ENCODE data around the gene APOL6.

Gene APOL6

GRCh38 chr22:35649636-35650250 is 1.5 kb downstream of the APOL6 start:
- H2BK15ac ChIP-seq (ENCODE audit: low read depth, poor library complexity, severe bottlenecking) = no peak overlapping the region
- no peak overlapping the region for H2BK5ac ChIP-seq (ENCODE audit: low read depth, low read length, poor library complexity, severe bottlenecking)

GRCh38 chr22:35651085-35651484 is 2.8 kb downstream of the APOL6 start:
- Histone ChIP-seq H4K8ac (ENCODE audit: low read length) (no peak overlapping the region), H3K79me1 (replicated peaks; ENCODE audit: low read length, poor library complexity, severe bottlenecking) (peaks cover 15% of the 10 kb centered on the region), H3K14ac (ENCODE audit: low read length in 2 of 2) (no peak overlapping the region), H2AFZ (ENCODE audit: low read depth, low read length) (no peak overlapping the region), H2AK5ac (ENCODE audit: low read length, severe bottlenecking) (no peak overlapping the region), H3K27ac (ENCODE audit: low read length, poor library complexity, severe bottlenecking) (no peak overlapping the region), H4K91ac (ENCODE audit: low read length) (no peak overlapping the region), H3K27me3 (ENCODE audit: control insufficient read depth in 1 of 2, insufficient read depth in 1 of 2, low read length in 2 of 2) (no peaks in the 10 kb centered on the region), H2BK15ac (ENCODE audit: low read depth, poor library complexity, severe bottlenecking) (no peak overlapping the region), H3K36me3 (ENCODE audit: control insufficient read depth in 1 of 2, insufficient read depth in 2 of 2, low read depth in 1 of 2, low read length in 2 of 2) (peaks cover 0 to 4% of the 10 kb centered on the region in 2 experiments), H2BK120ac (ENCODE audit: low read depth, low read length) (no peak overlapping the region), H3K18ac (ENCODE audit: low read depth in 1 of 2, low read length in 2 of 2) (peak overlapping the region in 1 of 2 experiments; percentile 57), H3K4me3 (ENCODE audit: insufficient read depth in 1 of 2, low read depth in 1 of 2, low read length in 2 of 2) (no peak overlapping the region), H3K9ac (ENCODE audit: low read length) (no peak overlapping the region), H2BK12ac (ENCODE audit: low read length in 2 of 2) (no peak overlapping the region), H3K23ac (ENCODE audit: low read length in 2 of 2) (no peak overlapping the region), H3K4me1 (ENCODE audit: control insufficient read depth, insufficient read depth, low read depth, low read length) (peaks cover 13% of the 10 kb centered on the region), H2BK5ac (ENCODE audit: low read depth, low read length, poor library complexity, severe bottlenecking) (no peak overlapping the region), H3K9me3 (ENCODE audit: control insufficient read depth, low read length) (peaks cover 3% of the 10 kb centered on the region), H3K4me2 (ENCODE audit: low read length, poor library complexity, severe bottlenecking) (no peak overlapping the region), H3K4ac (ENCODE audit: low read depth in 1 of 2, low read length in 2 of 2) (no peak overlapping the region)
- DNase-seq = no peak
- WGBS = 97% methylated on average over 7 of the region's 7 CpGs

More at GRCh38 chr22:35649636-35650250, 1.5 kb downstream of the APOL6 start:
- 95% methylated on average over 6 of the region's 7 CpGs for WGBS
- peak overlapping the region in 1 of 2 experiments; percentile 88 for H3K4me3 ChIP-seq (ENCODE audit: insufficient read depth in 1 of 2, low read depth in 1 of 2, low read length in 2 of 2)
- H3K9me3 ChIP-seq (ENCODE audit: control insufficient read depth, low read length) = no peaks in the 10 kb centered on the region
- no peak overlapping the region for H3K27ac ChIP-seq (ENCODE audit: low read length, poor library complexity, severe bottlenecking)
- no peaks in the 10 kb centered on the region for H3K27me3 ChIP-seq (ENCODE audit: control insufficient read depth in 1 of 2, insufficient read depth in 1 of 2, low read length in 2 of 2)
- no peaks in the 10 kb centered on the region for H3K36me3 ChIP-seq (ENCODE audit: control insufficient read depth in 1 of 2, insufficient read depth in 2 of 2, low read depth in 1 of 2, low read length in 2 of 2)
- H3K4me2 ChIP-seq (ENCODE audit: low read length, poor library complexity, severe bottlenecking) = no peak overlapping the region
- peaks cover 15% of the 10 kb centered on the region for H3K79me1 ChIP-seq (replicated peaks; ENCODE audit: low read length, poor library complexity, severe bottlenecking)
- H3K4ac ChIP-seq (ENCODE audit: low read depth in 1 of 2, low read length in 2 of 2) = no peak overlapping the region
- H3K23ac ChIP-seq (ENCODE audit: low read length in 2 of 2) = no peak overlapping the region
- peak overlapping the region; percentile 98 for H3K9ac ChIP-seq (ENCODE audit: low read length)
- peak overlapping the region; percentile 63 for H4K8ac ChIP-seq (ENCODE audit: low read length)
- DNase-seq = no peak
- H3K14ac ChIP-seq (ENCODE audit: low read length in 2 of 2) = peak overlapping the region in 1 of 2 experiments; percentile 1
- H3K18ac ChIP-seq (ENCODE audit: low read depth in 1 of 2, low read length in 2 of 2) = peak overlapping the region; percentile 8 to 16
- peak overlapping the region; percentile 37 for H2BK120ac ChIP-seq (ENCODE audit: low read depth, low read length)
- H2AK5ac ChIP-seq (ENCODE audit: low read length, severe bottlenecking) = peak overlapping the region; percentile 35
- H4K91ac ChIP-seq (ENCODE audit: low read length) = no peak overlapping the region
- peaks cover 17% of the 10 kb centered on the region for H3K4me1 ChIP-seq (ENCODE audit: control insufficient read depth, insufficient read depth, low read depth, low read length)
- H2AFZ ChIP-seq (ENCODE audit: low read depth, low read length) = no peak overlapping the region
- H2BK12ac ChIP-seq (ENCODE audit: low read length in 2 of 2) = no peak overlapping the region

GRCh38 chr22:35653824-35654223 is 5.6 kb downstream of the APOL6 start:
- no peak overlapping the region for H3K9ac ChIP-seq (ENCODE audit: low read length)
- no peak overlapping the region for H3K14ac ChIP-seq (ENCODE audit: low read length in 2 of 2)
- no peak overlapping the region for H2BK120ac ChIP-seq (ENCODE audit: low read depth, low read length)
- H3K9me3 ChIP-seq (ENCODE audit: control insufficient read depth, low read length) = peaks cover 6% of the 10 kb centered on the region
- WGBS = 86% methylated on average over 1 of the region's 1 CpG
- no peak overlapping the region for H3K4me3 ChIP-seq (ENCODE audit: insufficient read depth in 1 of 2, low read depth in 1 of 2, low read length in 2 of 2)
- no peak overlapping the region for H3K23ac ChIP-seq (ENCODE audit: low read length in 2 of 2)
- no peak for DNase-seq
- peaks cover 6% of the 10 kb centered on the region for H3K4me1 ChIP-seq (ENCODE audit: control insufficient read depth, insufficient read depth, low read depth, low read length)
- H2BK12ac ChIP-seq (ENCODE audit: low read length in 2 of 2) = no peak overlapping the region
- H2AK5ac ChIP-seq (ENCODE audit: low read length, severe bottlenecking) = no peak overlapping the region
- H2BK15ac ChIP-seq (ENCODE audit: low read depth, poor library complexity, severe bottlenecking) = no peak overlapping the region
- H3K4ac ChIP-seq (ENCODE audit: low read depth in 1 of 2, low read length in 2 of 2) = no peak overlapping the region
- peaks cover 17% of the 10 kb centered on the region for H3K79me1 ChIP-seq (replicated peaks; ENCODE audit: low read length, poor library complexity, severe bottlenecking)
- H3K27me3 ChIP-seq (ENCODE audit: control insufficient read depth in 1 of 2, insufficient read depth in 1 of 2, low read length in 2 of 2) = no peaks in the 10 kb centered on the region
- H3K36me3 ChIP-seq (ENCODE audit: control insufficient read depth in 1 of 2, insufficient read depth in 2 of 2, low read depth in 1 of 2, low read length in 2 of 2) = peaks cover 3 to 32% of the 10 kb centered on the region in 2 experiments
- no peak overlapping the region for H4K91ac ChIP-seq (ENCODE audit: low read length)
- no peak overlapping the region for H4K8ac ChIP-seq (ENCODE audit: low read length)
- H2AFZ ChIP-seq (ENCODE audit: low read depth, low read length) = no peak overlapping the region
- no peak overlapping the region for H3K27ac ChIP-seq (ENCODE audit: low read length, poor library complexity, severe bottlenecking)
- no peak overlapping the region for H3K4me2 ChIP-seq (ENCODE audit: low read length, poor library complexity, severe bottlenecking)
- no peak overlapping the region for H2BK5ac ChIP-seq (ENCODE audit: low read depth, low read length, poor library complexity, severe bottlenecking)
- no peak overlapping the region for H3K18ac ChIP-seq (ENCODE audit: low read depth in 1 of 2, low read length in 2 of 2)

- Histone ChIP-seq H3K4me2 (ENCODE audit: low read length, poor library complexity, severe bottlenecking) (no peak overlapping the region), H2BK12ac (ENCODE audit: low read length in 2 of 2) (no peak overlapping the region), H3K27me3 (ENCODE audit: control insufficient read depth in 1 of 2, insufficient read depth in 1 of 2, low read length in 2 of 2) (no peaks in the 10 kb centered on the region), H3K4me3 (ENCODE audit: insufficient read depth in 1 of 2, low read depth in 1 of 2, low read length in 2 of 2) (no peak overlapping the region), H2BK120ac (ENCODE audit: low read depth, low read length) (no peak overlapping the region), H3K9me3 (ENCODE audit: control insufficient read depth, low read length) (peaks cover 12% of the 10 kb centered on the region), H3K79me1 (replicated peaks; ENCODE audit: low read length, poor library complexity, severe bottlenecking) (peaks cover 8% of the 10 kb centered on the region), H3K23ac (ENCODE audit: low read length in 2 of 2) (no peak overlapping the region), H2BK5ac (ENCODE audit: low read depth, low read length, poor library complexity, severe bottlenecking) (no peak overlapping the region), H3K27ac (ENCODE audit: low read length, poor library complexity, severe bottlenecking) (no peak overlapping the region), H3K36me3 (ENCODE audit: control insufficient read depth in 1 of 2, insufficient read depth in 2 of 2, low read depth in 1 of 2, low read length in 2 of 2) (peaks cover 13 to 53% of the 10 kb centered on the region in 2 experiments), H3K4ac (ENCODE audit: low read depth in 1 of 2, low read length in 2 of 2) (no peak overlapping the region), H3K18ac (ENCODE audit: low read depth in 1 of 2, low read length in 2 of 2) (peak overlapping the region in 1 of 2 experiments; percentile 29), H2AFZ (ENCODE audit: low read depth, low read length) (no peak overlapping the region), H2AK5ac (ENCODE audit: low read length, severe bottlenecking) (no peak overlapping the region), H4K91ac (ENCODE audit: low read length) (no peak overlapping the region), H3K4me1 (ENCODE audit: control insufficient read depth, insufficient read depth, low read depth, low read length) (no peaks in the 10 kb centered on the region), H4K8ac (ENCODE audit: low read length) (no peak overlapping the region), H3K14ac (ENCODE audit: low read length in 2 of 2) (no peak overlapping the region), H3K9ac (ENCODE audit: low read length) (no peak overlapping the region), H2BK15ac (ENCODE audit: low read depth, poor library complexity, severe bottlenecking) (no peak overlapping the region)
- peak; percentile 53 for DNase-seq
- 62% methylated on average over 5 of the region's 5 CpGs for WGBS
These were observed 8.1 kb downstream of the APOL6 start for GRCh38 chr22:35656284-35656752.
